Smooth muscle cell (in vitro differentiated cells): Measurements from ENCODE around the gene PSMA5. TPM values are rescaled to one million over a fixed set of nuclear protein-coding genes. Genes with fewer than 3 reads are reported as not detected.
A peak's percentile ranks its signal among the peaks of the same experiment; 100 is the strongest.

Experiments used
- DNase-seq: peaks from one replicate; lab custom pipeline; 2025; ENCODE audit not compliant: unreplicated experiment; lab: John Stamatoyannopoulos, UW
- H2AFZ ChIP-seq: fragments of 200-600 bp; sonication (generic); 2 replicates; pipeline ENCODE4 v1.6.0; 2016; ENCODE audit warnings: antibody characterized with exemption, low read depth, mild to moderate bottlenecking
- H3F3A ChIP-seq: fragments of 200-600 bp; sonication (generic); 2 replicates; pipeline ENCODE4 v1.6.0; 2017; ENCODE audit warnings: antibody characterized with exemption, low read depth
- H3K27ac ChIP-seq: fragments of 200-600 bp; sonication (generic); 2 replicates; pipeline ENCODE4 v1.5.1; 2016; ENCODE audit warnings: low read depth, mild to moderate bottlenecking
- H3K27me3 ChIP-seq: fragments of 200-600 bp; sonication (generic); 2 replicates; pipeline ENCODE4 v1.6.1; 2016; ENCODE audit warnings: low read depth, mild to moderate bottlenecking
- H3K36me3 ChIP-seq: fragments of 200-600 bp; sonication (generic); 2 replicates; pipeline ENCODE4 v1.5.1; 2016; ENCODE audit warnings: low read depth
- H3K4me1 ChIP-seq: fragments of 200-600 bp; sonication (generic); 2 replicates; pipeline ENCODE4 v1.5.1; 2016; ENCODE audit warnings: low read depth
- H3K4me2 ChIP-seq: fragments of 200-600 bp; sonication (generic); 2 replicates; pipeline ENCODE4 v1.6.0; 2016; ENCODE audit warnings: mild to moderate bottlenecking
- H3K4me3 ChIP-seq: fragments of 200-600 bp; sonication (generic); 2 replicates; pipeline ENCODE4 v1.5.1; 2016; ENCODE audit warnings: mild to moderate bottlenecking
- H3K79me2 ChIP-seq: fragments of 200-600 bp; sonication (generic); 2 replicates; pipeline ENCODE4 v1.6.0; 2016; ENCODE audit warnings: low read depth, mild to moderate bottlenecking
- H3K9ac ChIP-seq: fragments of 200-600 bp; sonication (generic); 2 replicates; pipeline ENCODE4 v1.6.0; 2016; ENCODE audit warnings: low read depth
- H3K9me3 ChIP-seq: fragments of 200-600 bp; sonication (generic); replicated peaks from 2 replicates; pipeline ENCODE4 v1.5.1; 2016; ENCODE audit warnings: low read depth
- H4K20me1 ChIP-seq: fragments of 200-600 bp; sonication (generic); 2 replicates; pipeline ENCODE4 v1.6.0; 2016; ENCODE audit warnings: low read depth
- WGBS: methylation state at CpG from one replicate; pipeline ENCODE4 v1.1.7; 2016; ENCODE audit warnings: low lambda C conversion rate; 5-methylcytosine and 5-hydroxymethylcytosine counted together
- polyA plus RNA-seq: library from polyadenylated mRNA; unstranded; fragments of >200 nt; fragmentation: Nextera tagmentation; extraction: Ambion mirVana; gene quantifications from 2 replicates; pipeline ENCODE4 v1.2.1, GENCODE V29; 2016
- total RNA-seq: library from RNA; depleted of rRNA; stranded (reverse); fragments of >200 nt; gene quantifications from 2 replicates; pipeline ENCODE4 v1.2.3, GENCODE V29; 2014
- TF ChIP-seq, protein P1 (sequence below): fragments of 200-600 bp; sonication (generic); IDR thresholded peaks from 2 replicates; pipeline ENCODE4 v1.5.1; 2017; ENCODE audit warnings: borderline replicate concordance, mild to moderate bottlenecking, antibody characterized with exemption; ENCODE audit not compliant: insufficient read depth, poor library complexity, severe bottlenecking

The PSMA5 gene
- total and polyA plus RNA-seq, 2 experiments from 2014 or later: 57.2 to 93.9 TPM

DNA sequence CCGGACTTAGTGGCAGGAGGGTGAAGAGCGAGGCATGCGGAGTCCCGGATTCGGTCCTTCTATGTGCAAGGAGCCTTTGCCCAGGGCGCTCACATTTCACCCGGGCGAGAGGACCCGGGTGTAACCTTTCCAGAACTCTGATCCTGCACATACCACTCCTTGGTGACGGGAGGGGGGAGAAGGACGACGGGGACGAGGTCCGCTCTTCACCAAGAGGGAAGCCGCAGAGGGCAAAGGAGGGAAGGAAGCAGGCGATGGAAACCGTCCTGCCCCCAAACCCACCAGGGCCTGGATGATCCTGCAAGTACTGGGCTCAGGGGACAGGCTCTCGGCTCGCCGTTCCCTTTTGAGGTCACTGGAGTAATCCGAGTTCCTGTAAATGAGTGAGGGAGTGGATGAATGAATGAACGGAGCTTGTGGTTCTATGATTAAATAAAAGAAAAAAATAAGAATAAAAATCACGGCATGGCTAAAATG is 41.1 kb upstream of the PSMA5 start:
- Histone ChIP-seq H3K27ac (no peak overlapping the region), H3K4me1 (peaks cover 4% of the 10 kb centered on the region), H4K20me1 (no peaks in the 10 kb centered on the region), H3K9me3 (no peaks in the 10 kb centered on the region), H3K4me2 (peak overlapping the region; percentile 91), H2AFZ (no peak overlapping the region), H3F3A (no peaks in the 10 kb centered on the region), H3K9ac (no peak overlapping the region), H3K4me3 (peak overlapping the region; percentile 50), H3K36me3 (no peaks in the 10 kb centered on the region), H3K79me2 (no peaks in the 10 kb centered on the region), H3K27me3 (peaks cover 92% of the 10 kb centered on the region)
- WGBS: 15% methylated on average over 23 of the region's 23 CpGs
- TF ChIP-seq, protein P1, sequence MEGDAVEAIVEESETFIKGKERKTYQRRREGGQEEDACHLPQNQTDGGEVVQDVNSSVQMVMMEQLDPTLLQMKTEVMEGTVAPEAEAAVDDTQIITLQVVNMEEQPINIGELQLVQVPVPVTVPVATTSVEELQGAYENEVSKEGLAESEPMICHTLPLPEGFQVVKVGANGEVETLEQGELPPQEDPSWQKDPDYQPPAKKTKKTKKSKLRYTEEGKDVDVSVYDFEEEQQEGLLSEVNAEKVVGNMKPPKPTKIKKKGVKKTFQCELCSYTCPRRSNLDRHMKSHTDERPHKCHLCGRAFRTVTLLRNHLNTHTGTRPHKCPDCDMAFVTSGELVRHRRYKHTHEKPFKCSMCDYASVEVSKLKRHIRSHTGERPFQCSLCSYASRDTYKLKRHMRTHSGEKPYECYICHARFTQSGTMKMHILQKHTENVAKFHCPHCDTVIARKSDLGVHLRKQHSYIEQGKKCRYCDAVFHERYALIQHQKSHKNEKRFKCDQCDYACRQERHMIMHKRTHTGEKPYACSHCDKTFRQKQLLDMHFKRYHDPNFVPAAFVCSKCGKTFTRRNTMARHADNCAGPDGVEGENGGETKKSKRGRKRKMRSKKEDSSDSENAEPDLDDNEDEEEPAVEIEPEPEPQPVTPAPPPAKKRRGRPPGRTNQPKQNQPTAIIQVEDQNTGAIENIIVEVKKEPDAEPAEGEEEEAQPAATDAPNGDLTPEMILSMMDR: no peak
- no peak for DNase-seq

DNA sequence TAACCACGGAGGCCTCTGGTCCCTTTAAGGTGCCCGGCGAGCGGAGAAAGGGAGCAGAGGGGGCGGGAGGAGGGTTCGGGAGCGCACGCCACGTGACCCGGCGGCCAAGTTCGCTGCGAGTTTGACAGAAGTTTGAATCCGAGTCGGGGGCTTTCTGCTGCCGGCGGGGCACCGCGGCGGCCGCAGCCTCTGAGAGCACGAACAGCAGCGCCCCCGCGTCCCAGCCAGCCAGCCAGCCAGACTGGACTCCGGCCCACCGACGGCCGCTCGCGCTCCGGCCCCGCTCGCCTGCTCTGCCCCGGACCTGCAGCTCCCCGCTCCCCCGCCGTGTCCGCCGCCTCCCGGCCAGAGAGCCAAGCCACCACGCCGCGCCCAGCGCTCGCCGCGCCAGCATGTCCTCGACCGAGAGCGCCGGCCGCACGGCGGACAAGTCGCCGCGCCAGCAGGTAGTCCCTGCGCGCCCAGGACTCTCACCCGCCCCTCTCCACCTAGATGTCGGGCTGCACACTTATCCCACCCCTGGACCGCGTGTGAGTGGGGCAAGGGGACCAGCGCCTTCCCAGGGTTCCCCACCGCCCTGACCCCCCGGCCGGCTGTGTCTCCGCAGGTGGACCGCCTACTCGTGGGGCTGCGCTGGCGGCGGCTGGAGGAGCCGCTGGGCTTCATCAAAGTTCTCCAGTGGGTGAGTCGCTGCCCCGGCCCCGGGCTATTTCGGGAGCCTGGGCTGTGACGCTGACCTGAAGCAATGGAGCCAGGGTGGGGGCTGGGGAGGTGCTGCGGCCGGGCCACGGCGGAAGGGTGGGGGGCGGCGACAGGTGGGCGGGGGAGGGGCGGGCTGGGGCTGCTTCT is 40.4 kb upstream of the PSMA5 start, which contains the start of gene SYPL2:
SYPL2 (plus strand) TSS at position 95 of the 849 bp plus-strand sequence; CDS start at position 393, 298 bp downstream.
- H3F3A ChIP-seq: no peaks in the 10 kb centered on the region
- H3K4me3 ChIP-seq: peak within 1 kb of the TSS; percentile 50
- no peak for DNase-seq
- no peaks in the 10 kb centered on the region for H4K20me1 ChIP-seq
- H3K36me3 ChIP-seq: no peaks in the 10 kb centered on the region
- H3K27me3 ChIP-seq: peaks cover 93% of the 10 kb centered on the region
- TF ChIP-seq, protein P1: no peak
- H3K79me2 ChIP-seq: no peaks in the 10 kb centered on the region
- peak within 1 kb of the TSS; percentile 81 for H2AFZ ChIP-seq
- H3K4me2 ChIP-seq: peak within 1 kb of the TSS; percentile 91
- no peaks in the 10 kb centered on the region for H3K9me3 ChIP-seq
- no peak within 1 kb of the TSS for H3K27ac ChIP-seq
- H3K9ac ChIP-seq: no peak within 1 kb of the TSS
- H3K4me1 ChIP-seq: peaks cover 4% of the 10 kb centered on the region
- WGBS: 1% methylated on average over 33 of the region's 88 CpGs

DNA sequence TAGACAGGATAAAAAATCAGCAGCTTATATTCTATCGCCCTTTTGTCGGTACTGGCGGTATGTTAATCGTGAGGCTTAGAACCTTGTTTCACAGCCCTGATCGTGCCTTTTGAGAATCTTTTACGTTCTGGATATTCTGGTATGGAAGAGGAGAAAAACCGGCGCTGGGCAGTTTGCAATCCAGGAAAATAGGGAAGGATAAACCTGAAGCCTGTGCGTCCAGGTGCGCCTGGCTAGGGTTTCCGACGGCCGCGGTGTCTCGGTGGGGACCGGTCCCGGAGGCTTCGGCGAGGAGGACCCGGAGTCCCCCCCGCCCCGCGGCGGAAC is 39.8 kb upstream of the PSMA5 start:
- Histone ChIP-seq H3K9ac (no peak overlapping the region), H3K4me1 (peaks cover 4% of the 10 kb centered on the region), H3K27me3 (peaks cover 91% of the 10 kb centered on the region), H2AFZ (peak overlapping the region; percentile 81), H3K79me2 (no peaks in the 10 kb centered on the region), H3K4me2 (peak overlapping the region; percentile 91), H3K9me3 (no peaks in the 10 kb centered on the region), H3K36me3 (no peaks in the 10 kb centered on the region), H3K27ac (no peak overlapping the region), H3F3A (no peaks in the 10 kb centered on the region), H3K4me3 (peak overlapping the region; percentile 50), H4K20me1 (no peaks in the 10 kb centered on the region)
- DNase-seq: no peak
- 5% methylated on average over 17 of the region's 24 CpGs for WGBS
- TF ChIP-seq, protein P1: no peak
